PC-3 (cell line): ENCODE data around the gene SAMD11.
"Not testable (repeated sequence)": the region's sequence is repeated elsewhere in the genome, so short reads cannot be mapped to it uniquely, and the experiment has no call there.

Source experiments
- EZH2 ChIP-seq: fragments of 300-600 bp; sonication (generic); IDR thresholded peaks from one replicate; pipeline ENCODE4 v1.6.1; 2017; ENCODE audit warnings: antibody characterized with exemption, mild to moderate bottlenecking, low read length; ENCODE audit not compliant: unreplicated experiment
- EZH2phosphoT487 ChIP-seq: fragments of 300-600 bp; sonication (generic); IDR thresholded peaks from 2 replicates; pipeline ENCODE4 v1.6.1; 2018; ENCODE audit warnings: mild to moderate bottlenecking, antibody characterized with exemption, low read length, borderline replicate concordance
- TF ChIP-seq, protein P1 (sequence below): fragments of 300-600 bp; sonication (generic); conservative IDR thresholded peaks from 2 replicates; pipeline ENCODE4 v1.5.1; 2017; ENCODE audit warnings: antibody characterized with exemption, low read depth, mild to moderate bottlenecking, low read length

- not testable (repeated sequence) for TF ChIP-seq EZH2phosphoT487, EZH2
- TF ChIP-seq, protein P1, sequence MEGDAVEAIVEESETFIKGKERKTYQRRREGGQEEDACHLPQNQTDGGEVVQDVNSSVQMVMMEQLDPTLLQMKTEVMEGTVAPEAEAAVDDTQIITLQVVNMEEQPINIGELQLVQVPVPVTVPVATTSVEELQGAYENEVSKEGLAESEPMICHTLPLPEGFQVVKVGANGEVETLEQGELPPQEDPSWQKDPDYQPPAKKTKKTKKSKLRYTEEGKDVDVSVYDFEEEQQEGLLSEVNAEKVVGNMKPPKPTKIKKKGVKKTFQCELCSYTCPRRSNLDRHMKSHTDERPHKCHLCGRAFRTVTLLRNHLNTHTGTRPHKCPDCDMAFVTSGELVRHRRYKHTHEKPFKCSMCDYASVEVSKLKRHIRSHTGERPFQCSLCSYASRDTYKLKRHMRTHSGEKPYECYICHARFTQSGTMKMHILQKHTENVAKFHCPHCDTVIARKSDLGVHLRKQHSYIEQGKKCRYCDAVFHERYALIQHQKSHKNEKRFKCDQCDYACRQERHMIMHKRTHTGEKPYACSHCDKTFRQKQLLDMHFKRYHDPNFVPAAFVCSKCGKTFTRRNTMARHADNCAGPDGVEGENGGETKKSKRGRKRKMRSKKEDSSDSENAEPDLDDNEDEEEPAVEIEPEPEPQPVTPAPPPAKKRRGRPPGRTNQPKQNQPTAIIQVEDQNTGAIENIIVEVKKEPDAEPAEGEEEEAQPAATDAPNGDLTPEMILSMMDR: not testable (repeated sequence)
Measured at GRCh38 chr1:880511-880910, 43.2 kb upstream of the SAMD11 start.
